Stimulated activated naive B cell treated with anti-CD40 and anti-IgM and Interleukin-4, amounts not matched to agents 10 μg/mL and 1 μg/mL and 100 μg/mL, for 72 hours (primary cell): Measurements from ENCODE around the gene CSRP2.

Experiments used
- ATAC-seq, 2 donors: fragments of 150-1000 bp; cut with Tn5 transposase; replicated peaks; 2 replicates each; pipeline ENCODE4 v1.10.0; 2021; ENCODE audit warnings: moderate library complexity in 1 of 2
- DNase-seq: peaks from one replicate; pipeline ENCODE4 v3.0.0; 2021
- H3K27ac Mint-ChIP-seq: one replicate; pipeline ENCODE4 v1.8.0; 2022; ENCODE audit warnings: mild to moderate bottlenecking, mixed read lengths
- H3K27me3 Mint-ChIP-seq, 2 donors: one replicate each; pipeline ENCODE4 v1.8.0; 2022; ENCODE audit warnings: mixed read lengths in 2 of 2
- H3K36me3 Mint-ChIP-seq, 2 donors: one replicate each; pipeline ENCODE4 v1.8.0; 2022; ENCODE audit warnings: mixed read lengths in 2 of 2, mild to moderate bottlenecking in 1 of 2
- H3K4me1 Mint-ChIP-seq, 2 donors: one replicate each; pipeline ENCODE4 v1.8.0; 2022; ENCODE audit warnings: mixed read lengths in 2 of 2, mild to moderate bottlenecking in 1 of 2
- H3K4me3 Mint-ChIP-seq, 2 donors: one replicate each; pipeline ENCODE4 v1.8.0; 2022; ENCODE audit warnings: mild to moderate bottlenecking in 2 of 2, mixed read lengths in 2 of 2, moderate library complexity in 1 of 2
- H3K9me3 Mint-ChIP-seq, 2 donors: one replicate each; pipeline ENCODE4 v1.8.0; 2022; ENCODE audit warnings: mixed read lengths in 2 of 2, mild to moderate bottlenecking in 1 of 2

The CSRP2 gene

DNA sequence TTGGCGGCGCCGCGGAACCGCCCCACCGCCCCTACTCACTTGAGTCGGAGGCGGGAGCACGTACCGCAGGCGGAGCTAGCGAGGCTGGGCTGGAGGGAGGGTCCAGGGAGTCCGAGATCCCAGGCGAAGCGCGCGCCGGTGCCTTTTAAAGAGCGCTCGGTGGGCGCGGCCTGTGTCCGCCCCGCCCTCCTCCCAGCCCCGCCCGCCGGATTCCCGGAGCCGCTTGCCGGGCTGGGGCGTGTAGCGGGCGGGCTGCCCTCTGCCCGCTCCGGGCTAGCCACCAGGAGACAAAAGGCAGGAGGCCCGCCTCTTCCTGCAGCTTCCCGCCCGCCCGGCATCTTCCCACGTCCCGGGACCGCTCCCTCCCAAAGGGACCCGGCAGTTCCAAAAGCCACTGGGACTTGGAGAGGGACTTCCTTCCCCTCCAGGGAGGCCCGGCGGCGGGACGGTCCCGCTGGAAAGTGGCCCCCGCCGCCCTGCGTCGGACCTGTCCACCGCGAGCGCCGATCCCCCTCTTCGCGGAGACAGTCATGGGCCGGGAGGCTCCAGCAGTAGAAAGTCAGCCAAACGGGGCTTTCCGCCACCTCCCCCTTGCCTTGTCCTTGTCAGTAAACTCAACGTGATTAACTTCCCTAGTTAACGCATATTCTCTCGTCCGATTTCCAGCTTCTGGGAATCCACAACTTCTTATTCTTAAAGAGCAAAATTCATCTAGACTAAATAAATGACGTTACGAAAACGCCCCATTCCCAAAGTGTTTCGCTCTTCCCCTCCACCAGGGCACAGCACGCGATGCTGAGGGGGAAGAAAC, at the start of gene CSRP2:
CSRP2 (minus strand) TSS at position 121 of the 811 bp plus-strand sequence. CDS start 12,759 bp downstream, outside the sequence.
- peak within 1 kb of the TSS; percentile 91 for H3K27ac Mint-ChIP-seq
- peaks cover 6 to 11% of the 10 kb centered on the region in 2 donors for H3K4me1 Mint-ChIP-seq
- peaks cover 0 to 2% of the 10 kb centered on the region in 2 donors for H3K36me3 Mint-ChIP-seq
- H3K27me3 Mint-ChIP-seq: peaks cover 32 to 33% of the 10 kb centered on the region in 2 donors
- ATAC-seq: peak; percentile 88
- H3K9me3 Mint-ChIP-seq: no peaks in the 10 kb centered on the region
- peak within 1 kb of the TSS; percentile 92 to 97 for H3K4me3 Mint-ChIP-seq
- DNase-seq: peak; percentile 49

DNA sequence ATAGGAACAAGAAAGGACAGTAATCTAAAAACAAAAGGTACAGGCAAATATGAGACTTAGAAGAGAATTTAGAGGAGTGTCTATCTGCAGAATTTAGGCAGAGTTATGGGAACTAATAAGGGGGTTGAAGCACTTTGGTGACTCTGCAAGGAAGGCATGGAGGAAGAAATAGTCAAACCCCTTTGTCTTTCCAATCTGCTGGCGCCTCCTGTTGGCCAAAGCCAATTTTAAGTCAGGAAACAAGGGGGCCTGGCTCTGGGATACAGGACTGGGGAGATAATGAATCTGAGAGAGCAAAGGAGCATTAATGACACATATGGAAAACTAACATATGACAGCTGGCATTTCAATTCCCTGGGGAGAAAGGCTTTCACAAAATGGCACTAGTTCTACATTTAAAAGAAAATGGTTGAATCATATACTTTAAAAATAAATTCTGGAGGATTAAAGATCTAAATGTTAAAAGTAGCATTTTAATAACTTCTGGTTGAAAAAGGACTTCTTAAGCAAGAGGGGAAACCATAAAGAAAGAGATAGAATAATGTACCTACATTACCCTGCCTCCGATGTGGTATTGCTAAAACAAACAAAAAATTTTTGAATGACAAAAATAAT, 48.5 kb upstream of the CSRP2 start:
- DNase-seq (no peak), ATAC-seq (no peak)
- Mint-ChIP-seq H3K4me1 (no peaks in the 10 kb centered on the region), H3K36me3 (no peaks in the 10 kb centered on the region), H3K4me3 (no peak overlapping the region), H3K27me3 (peaks cover 15 to 20% of the 10 kb centered on the region in 2 donors), H3K9me3 (no peaks in the 10 kb centered on the region), H3K27ac (no peak overlapping the region)

DNA sequence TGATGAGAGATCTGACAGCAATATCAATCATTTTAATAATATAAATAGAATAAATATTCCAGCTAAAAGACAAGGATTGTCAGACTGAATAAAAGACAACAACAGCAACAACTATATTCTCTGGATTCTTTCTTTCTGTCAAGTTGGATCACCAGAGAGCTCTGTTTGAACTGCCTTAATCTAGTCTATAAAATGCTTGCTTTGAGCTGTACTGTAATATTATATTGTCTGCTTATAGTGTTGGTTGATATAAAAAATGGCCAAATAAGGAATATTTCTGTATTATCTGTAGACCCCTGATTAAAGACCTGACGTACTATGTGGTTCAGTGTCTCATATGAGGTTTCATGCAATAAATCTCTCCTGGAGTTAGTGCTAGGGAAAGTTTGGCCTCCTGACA, 46.3 kb upstream of the CSRP2 start:
- ATAC-seq (no peak), DNase-seq (no peak)
- no peak overlapping the region for H3K4me3 Mint-ChIP-seq
- H3K36me3 Mint-ChIP-seq: no peaks in the 10 kb centered on the region
- no peaks in the 10 kb centered on the region for H3K4me1 Mint-ChIP-seq
- H3K27me3 Mint-ChIP-seq: peaks cover 4 to 14% of the 10 kb centered on the region in 2 donors
- H3K27ac Mint-ChIP-seq: no peak overlapping the region
- no peaks in the 10 kb centered on the region for H3K9me3 Mint-ChIP-seq

DNA sequence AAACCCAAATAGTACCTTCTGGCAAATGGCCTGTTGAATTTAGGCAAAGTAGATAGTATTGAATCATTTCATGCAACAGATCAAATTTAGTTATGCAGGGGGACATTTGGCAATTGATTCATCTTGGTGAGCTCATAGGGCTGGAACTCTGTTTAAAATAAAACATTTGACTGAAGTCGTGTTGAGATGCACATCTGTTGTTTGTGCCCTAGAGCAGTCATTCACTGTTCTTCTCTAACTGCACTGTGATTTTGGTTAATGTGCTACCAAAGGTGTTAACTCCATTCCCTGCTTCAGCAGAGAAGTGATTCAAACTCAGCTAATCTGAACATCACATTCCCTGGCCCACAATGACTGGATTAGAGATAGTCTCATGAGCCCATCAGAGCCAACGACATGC, 44.0 kb upstream of the CSRP2 start:
- Mint-ChIP-seq H3K36me3 (no peaks in the 10 kb centered on the region), H3K27me3 (peaks cover 0 to 13% of the 10 kb centered on the region in 2 donors), H3K4me1 (no peaks in the 10 kb centered on the region), H3K27ac (no peak overlapping the region), H3K4me3 (no peak overlapping the region), H3K9me3 (no peaks in the 10 kb centered on the region)
- no peak for DNase-seq
- no peak for ATAC-seq

DNA sequence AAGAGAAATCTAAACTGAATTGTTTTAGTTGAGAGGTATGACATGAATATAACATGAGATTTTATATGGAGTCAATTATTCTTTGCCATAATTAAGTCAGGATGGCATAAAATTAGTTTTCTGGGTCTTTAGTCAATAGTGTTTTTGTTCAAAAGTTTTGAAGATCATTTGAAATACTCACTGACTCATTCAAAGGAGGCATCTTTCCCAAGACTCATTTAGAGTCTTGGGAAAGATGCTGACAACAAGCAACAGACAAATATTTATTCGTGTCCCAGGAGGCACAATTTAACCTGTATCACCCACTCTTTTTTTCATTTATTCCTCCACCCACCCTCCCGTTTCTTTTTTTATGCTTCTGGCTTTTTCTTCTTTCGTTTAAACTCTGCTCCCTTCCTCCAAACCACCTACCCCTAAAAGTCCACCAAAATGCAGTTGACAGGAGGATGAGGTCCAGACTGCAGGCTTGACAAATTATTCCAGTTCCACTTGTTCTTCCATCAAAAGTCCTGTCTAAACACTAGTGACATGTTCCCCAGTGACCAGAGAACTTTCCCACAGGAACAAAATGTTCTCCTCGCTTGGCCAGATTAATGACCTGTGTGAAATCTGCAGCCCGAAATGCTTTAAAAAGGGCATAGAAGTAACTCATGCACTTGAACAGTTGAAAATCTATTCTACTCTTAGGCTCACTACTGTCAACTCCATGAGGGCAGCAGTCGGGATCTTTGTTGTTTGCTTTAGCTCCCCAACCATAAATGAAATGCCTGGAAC, 43.3 kb upstream of the CSRP2 start:
- no peak overlapping the region for H3K4me3 Mint-ChIP-seq
- H3K9me3 Mint-ChIP-seq: no peaks in the 10 kb centered on the region
- H3K4me1 Mint-ChIP-seq: no peaks in the 10 kb centered on the region
- ATAC-seq: no peak
- H3K27me3 Mint-ChIP-seq: peaks cover 0 to 14% of the 10 kb centered on the region in 2 donors
- no peak for DNase-seq
- no peak overlapping the region for H3K27ac Mint-ChIP-seq
- H3K36me3 Mint-ChIP-seq: no peaks in the 10 kb centered on the region

DNA sequence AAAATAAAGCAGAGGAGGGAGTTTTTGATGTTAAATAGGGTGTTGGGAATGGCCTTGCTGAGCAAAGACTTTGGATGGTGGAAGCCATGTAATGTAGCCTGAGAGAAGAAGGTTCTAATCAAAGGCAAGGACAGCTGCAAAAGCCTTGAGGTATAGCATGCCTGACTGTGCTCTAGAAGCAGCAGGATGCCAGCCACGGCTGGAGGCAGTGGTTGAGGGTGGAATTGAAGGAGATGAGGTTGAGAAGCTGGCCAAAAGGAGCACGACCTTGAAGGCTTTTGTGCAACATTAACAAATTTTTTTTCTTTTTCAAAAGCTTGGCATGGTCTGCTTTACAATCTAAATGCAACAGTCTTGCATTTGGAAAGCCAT, 42.3 kb upstream of the CSRP2 start:
- ATAC-seq (no peak), DNase-seq (no peak)
- Mint-ChIP-seq H3K36me3 (no peaks in the 10 kb centered on the region), H3K4me3 (no peak overlapping the region), H3K27ac (no peak overlapping the region), H3K27me3 (peaks cover 0 to 9% of the 10 kb centered on the region in 2 donors), H3K4me1 (no peaks in the 10 kb centered on the region), H3K9me3 (no peaks in the 10 kb centered on the region)

DNA sequence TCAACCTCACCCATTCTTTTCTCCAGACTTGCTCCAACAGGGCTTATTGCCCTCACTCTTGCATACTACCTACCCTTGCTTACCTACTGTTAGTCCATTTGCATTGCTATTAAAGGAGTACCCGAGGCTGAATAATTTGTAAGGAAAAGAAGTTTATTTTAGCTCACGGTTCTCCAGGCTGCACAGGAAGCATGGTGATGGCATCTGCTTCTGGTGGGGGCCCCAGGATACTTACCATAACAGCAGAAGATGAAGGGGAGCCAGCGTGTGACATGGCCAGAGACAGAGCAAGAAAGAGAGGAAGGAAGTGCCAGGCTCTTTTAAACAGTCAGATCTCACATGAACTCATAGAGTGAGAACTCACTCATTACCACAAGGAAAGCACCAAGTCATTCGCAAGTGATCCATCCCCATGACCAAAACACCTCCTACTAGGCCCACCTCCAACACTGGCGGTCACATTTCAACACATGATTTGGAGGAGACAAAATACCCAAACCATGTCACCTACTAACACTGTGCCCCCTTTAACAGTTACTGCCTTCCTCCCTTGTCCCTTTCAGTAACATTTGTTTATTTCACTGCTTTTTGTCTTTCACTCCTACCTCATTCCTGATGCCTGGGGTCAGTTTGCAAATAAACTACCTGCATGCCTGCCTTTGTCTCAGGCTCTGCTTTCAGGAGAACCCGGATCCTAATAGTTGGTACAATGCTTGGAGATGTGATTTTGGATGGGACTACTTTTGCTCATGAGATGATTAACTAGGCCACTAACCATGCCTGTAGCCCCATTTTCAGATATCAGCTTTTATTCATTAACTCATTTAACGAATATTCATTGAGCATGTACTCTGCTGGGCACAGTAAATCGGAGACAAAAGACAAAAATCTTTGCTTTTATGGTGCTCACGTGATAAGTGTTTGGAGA, 41.6 kb upstream of the CSRP2 start:
- Mint-ChIP-seq H3K4me3 (no peak overlapping the region), H3K9me3 (no peaks in the 10 kb centered on the region), H3K36me3 (no peaks in the 10 kb centered on the region), H3K27me3 (peaks cover 0 to 8% of the 10 kb centered on the region in 2 donors), H3K27ac (no peak overlapping the region), H3K4me1 (no peaks in the 10 kb centered on the region)
- peak; percentile 58 to 63 for ATAC-seq
- DNase-seq: no peak

DNA sequence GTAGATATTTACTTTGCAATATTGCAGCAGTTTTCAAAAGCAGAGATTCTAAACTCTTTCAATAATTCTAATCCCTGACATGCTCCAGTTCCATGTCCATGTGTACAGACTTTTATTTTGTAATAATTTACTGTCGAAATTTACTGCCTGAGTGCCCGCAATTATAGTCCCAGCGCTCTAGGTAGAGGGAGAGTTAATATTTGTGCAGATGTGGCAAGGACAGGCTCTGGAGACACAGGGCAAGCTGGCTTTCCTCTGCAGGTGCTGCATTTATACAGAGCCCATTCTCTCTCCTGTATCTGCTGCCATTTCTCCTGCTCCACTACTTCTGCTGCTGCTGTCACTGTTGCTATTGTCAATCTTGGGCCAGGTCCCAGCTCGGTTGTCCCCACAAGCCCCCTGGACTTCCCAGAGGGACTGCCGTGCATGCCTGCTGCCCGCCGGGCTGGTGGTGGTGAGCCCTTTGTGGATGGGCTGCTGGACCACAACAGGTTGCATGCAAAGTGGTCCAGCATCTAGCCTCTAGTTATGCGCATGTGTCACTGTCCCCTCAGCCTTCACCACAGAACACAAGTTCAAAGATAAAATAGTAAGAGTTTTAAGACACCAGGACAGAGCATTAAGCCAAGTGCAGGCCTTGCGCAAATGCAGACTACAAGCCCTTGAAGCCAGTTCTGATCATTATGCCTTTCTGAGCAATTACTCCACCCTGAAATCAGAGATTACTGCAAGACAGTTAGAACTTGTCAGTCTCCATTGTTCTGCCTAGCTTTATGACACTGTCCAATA, 40.8 kb upstream of the CSRP2 start:
- H3K27me3 Mint-ChIP-seq: peaks cover 0 to 8% of the 10 kb centered on the region in 2 donors
- no peak overlapping the region for H3K27ac Mint-ChIP-seq
- peak in 1 of 2 donors; percentile 5 for ATAC-seq

DNA sequence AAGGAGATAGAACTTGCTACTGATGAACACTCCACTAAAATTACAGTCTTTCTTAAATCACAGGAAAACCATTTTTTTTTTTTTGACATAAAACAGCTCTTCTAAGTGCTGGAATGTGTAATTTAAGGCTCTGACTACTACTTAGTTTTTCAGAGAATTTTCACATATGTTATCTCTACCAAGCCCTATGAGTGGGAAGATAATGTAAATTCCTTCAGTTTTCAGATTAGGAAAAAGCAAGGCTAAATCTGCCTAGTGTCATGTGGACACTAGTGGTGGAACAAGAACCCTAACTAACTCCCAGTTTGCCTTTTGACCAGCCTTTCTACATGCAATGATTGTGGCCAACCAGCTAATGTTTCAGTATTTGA, 37.3 kb upstream of the CSRP2 start:
- H3K9me3 Mint-ChIP-seq: no peaks in the 10 kb centered on the region
- H3K27me3 Mint-ChIP-seq: peaks cover 0 to 8% of the 10 kb centered on the region in 2 donors
- H3K36me3 Mint-ChIP-seq: no peaks in the 10 kb centered on the region
- ATAC-seq (no peak), DNase-seq (no peak)
- no peaks in the 10 kb centered on the region for H3K4me1 Mint-ChIP-seq
- H3K4me3 Mint-ChIP-seq: no peak overlapping the region
- H3K27ac Mint-ChIP-seq: no peak overlapping the region

More for the DNA sequence above, 40.8 kb upstream of the CSRP2 start:
- no peak for DNase-seq
- no peaks in the 10 kb centered on the region for H3K9me3 Mint-ChIP-seq
- H3K4me1 Mint-ChIP-seq: no peaks in the 10 kb centered on the region
- no peak overlapping the region for H3K4me3 Mint-ChIP-seq
- no peaks in the 10 kb centered on the region for H3K36me3 Mint-ChIP-seq

DNA sequence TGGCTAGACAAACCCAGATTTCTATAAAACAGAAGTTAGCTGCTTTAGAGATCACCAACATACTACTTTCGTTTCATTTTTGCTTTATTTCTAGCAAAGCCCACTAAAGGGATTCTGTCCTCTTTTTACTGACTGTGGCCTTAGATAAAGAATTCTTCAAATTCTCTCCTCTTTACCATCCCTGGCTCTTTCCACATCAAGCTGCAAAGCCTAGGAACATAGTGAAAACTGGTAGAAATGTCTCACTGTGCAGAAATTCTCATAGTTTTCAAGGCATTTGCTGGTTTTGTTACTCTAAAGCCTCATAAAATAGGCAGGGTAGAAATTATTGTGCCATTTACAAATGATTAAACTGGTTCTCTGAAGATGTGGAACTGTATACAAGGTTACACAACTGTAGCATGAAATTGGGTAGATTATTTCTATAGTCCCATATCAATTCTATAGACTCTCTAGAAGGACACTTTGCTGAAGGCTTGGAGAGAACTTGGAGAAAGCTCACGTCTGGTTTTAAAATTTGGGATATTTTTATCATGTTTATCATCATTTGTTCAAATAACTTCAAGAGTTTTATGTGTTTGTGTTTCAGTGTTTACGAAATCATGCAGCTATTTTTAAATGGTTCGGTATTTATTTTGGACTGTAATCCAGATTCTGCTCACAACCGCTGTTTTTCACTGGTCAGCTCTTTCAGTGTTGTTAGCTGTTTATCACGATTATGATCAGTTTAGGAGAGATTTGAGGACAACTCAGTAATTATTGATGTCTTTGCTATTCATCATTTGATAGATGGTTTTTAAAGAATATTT, 36.7 kb upstream of the CSRP2 start:
- DNase-seq: no peak
- ATAC-seq: no peak

DNA sequence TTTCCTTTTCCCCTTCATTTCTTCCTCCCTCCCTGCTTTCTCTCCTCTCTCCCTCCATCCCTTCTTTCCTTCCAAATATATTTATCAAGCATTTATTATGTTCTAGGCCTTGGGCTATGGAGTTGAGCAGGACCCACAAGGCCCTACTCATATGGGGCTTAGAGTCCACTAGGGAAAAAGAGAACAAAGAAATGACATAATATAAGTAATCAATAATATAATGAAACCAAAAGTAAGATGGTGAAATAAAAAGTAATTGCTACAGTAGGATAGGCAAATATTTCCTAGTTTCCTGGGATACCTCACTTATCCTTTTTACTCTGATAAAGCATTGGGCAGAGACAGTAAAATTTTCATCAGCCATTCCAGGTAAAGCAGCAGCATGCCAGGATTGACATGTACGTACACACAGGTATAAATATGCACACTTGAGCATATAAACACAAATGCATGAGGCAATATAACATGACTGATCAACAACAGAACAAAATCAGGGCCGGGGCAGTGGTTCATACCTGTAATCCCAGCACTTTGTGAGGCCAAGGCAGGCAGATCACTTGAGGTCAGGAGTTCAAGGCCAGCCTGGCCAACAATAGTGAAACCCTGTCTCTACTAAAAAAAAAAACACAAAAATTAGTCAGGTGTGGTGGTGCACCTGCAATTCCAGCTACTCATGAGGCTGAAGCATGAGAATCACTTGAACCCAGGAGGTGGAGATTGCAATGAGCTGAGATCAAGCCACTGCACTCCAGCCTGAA, 35.5 kb upstream of the CSRP2 start:
- H3K9me3 Mint-ChIP-seq: no peaks in the 10 kb centered on the region
- H3K27me3 Mint-ChIP-seq: peaks cover 0 to 4% of the 10 kb centered on the region in 2 donors
- ATAC-seq (no peak), DNase-seq (no peak)
- H3K4me3 Mint-ChIP-seq: no peak overlapping the region
- no peaks in the 10 kb centered on the region for H3K36me3 Mint-ChIP-seq
- H3K4me1 Mint-ChIP-seq: no peaks in the 10 kb centered on the region
- H3K27ac Mint-ChIP-seq: no peak overlapping the region

More for the DNA sequence above, 36.7 kb upstream of the CSRP2 start:
- Mint-ChIP-seq H3K9me3 (no peaks in the 10 kb centered on the region), H3K4me3 (no peak overlapping the region), H3K36me3 (no peaks in the 10 kb centered on the region), H3K27me3 (peaks cover 0 to 4% of the 10 kb centered on the region in 2 donors), H3K4me1 (no peaks in the 10 kb centered on the region), H3K27ac (no peak overlapping the region)

DNA sequence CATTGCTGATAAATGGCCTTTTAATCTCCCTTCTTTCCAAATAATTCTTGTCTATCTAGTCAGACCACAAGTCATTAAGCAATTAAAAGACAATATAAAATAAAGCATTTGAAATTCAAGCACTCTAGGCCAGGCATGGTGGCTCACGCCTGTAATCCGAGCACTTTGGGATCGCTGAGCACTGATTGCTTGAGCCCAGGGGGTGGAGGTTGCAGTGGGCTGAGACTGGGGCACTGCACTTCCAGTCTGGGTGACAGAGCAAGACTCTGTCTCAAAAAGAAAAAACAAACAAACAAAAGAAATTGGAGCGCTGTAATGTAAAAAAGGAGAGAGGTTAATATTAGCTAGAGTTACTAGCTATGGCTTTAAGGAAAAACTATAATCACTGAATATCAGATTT, 30.5 kb upstream of the CSRP2 start:
- no peak overlapping the region for H3K27ac Mint-ChIP-seq
- H3K4me1 Mint-ChIP-seq: no peaks in the 10 kb centered on the region
- H3K4me3 Mint-ChIP-seq: no peak overlapping the region
- H3K36me3 Mint-ChIP-seq: no peaks in the 10 kb centered on the region
- ATAC-seq (no peak), DNase-seq (no peak)
- no peaks in the 10 kb centered on the region for H3K9me3 Mint-ChIP-seq
- H3K27me3 Mint-ChIP-seq: peaks cover 0 to 7% of the 10 kb centered on the region in 2 donors
